HL-60 (cell line): ENCODE results near the gene OR2J2.

Source experiments
- DNase-seq, 2 experiments: peaks; one replicate each; pipeline ENCODE4 v3.0.0-alpha.2; 2010 to 2020; ENCODE audit warnings: low read depth in 1 of 2, low spot score in 1 of 2
- H3K27ac ChIP-seq: fragments of 250-450 bp; sonication (Bioruptor Pico); replicated peaks from 2 replicates; pipeline ENCODE4 v1.5.1; 2020; ENCODE audit warnings: mild to moderate bottlenecking, moderate library complexity
- H3K27me3 ChIP-seq: fragments of 250-450 bp; sonication (Bioruptor Pico); 2 replicates; pipeline ENCODE4 v1.5.1; 2021; ENCODE audit warnings: mild to moderate bottlenecking, moderate library complexity; ENCODE audit not compliant: insufficient read depth, poor library complexity, severe bottlenecking
- H3K4me3 ChIP-seq: replicated peaks from 2 replicates; pipeline ENCODE4 v1.5.1; 2011; ENCODE audit warnings: mild to moderate bottlenecking, control low read depth, low read length; ENCODE audit not compliant: insufficient read depth
- GABPA ChIP-seq: IDR thresholded peaks from 2 replicates; pipeline ENCODE4 v1.6.1; 2012; ENCODE audit warnings: low read depth
- POLR2AphosphoS5 ChIP-seq: IDR thresholded peaks from 2 replicates; pipeline ENCODE4 v1.6.1; 2012; ENCODE audit warnings: low read depth
- SPI1 ChIP-seq: IDR thresholded peaks from 2 replicates; pipeline ENCODE4 v1.6.1; 2012; ENCODE audit warnings: low read depth, mild to moderate bottlenecking, borderline replicate concordance
- TF ChIP-seq, protein P1 (sequence below): IDR thresholded peaks from 2 replicates; pipeline ENCODE4 v1.6.1; 2012; ENCODE audit warnings: low read depth; ENCODE audit not compliant: insufficient replicate concordance
- TF ChIP-seq, protein P2 (sequence below): IDR thresholded peaks from one replicate; pipeline ENCODE4 v1.5.1; 2011; ENCODE audit warnings: low read length, control low read depth, inconsistent platforms; ENCODE audit not compliant: insufficient read depth

Gene OR2J2

DNA sequence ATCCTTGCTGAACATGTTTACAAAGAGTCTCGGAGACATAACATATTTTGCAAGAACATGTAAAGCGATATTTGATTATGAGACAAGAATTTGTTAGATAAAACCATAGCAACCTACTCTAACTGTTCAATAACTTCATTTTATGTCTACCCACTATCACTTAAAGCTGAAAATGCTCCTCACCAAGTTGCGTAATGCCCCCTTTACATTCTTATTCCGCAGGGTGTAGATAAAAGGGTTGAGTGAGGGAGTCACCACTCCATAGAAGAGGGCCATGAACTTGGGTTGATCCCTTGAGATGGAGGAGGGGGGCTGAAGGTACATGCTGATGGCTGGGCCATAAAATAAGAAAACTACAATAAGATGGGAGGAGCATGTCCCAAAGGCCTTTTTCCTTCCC, 33.0 kb upstream of the OR2J2 start:
- no peak overlapping the region for H3K4me3 ChIP-seq
- H3K27ac ChIP-seq: no peak overlapping the region
- H3K27me3 ChIP-seq: no peaks in the 10 kb centered on the region
- DNase-seq: no peak
- TF ChIP-seq, protein P1, sequence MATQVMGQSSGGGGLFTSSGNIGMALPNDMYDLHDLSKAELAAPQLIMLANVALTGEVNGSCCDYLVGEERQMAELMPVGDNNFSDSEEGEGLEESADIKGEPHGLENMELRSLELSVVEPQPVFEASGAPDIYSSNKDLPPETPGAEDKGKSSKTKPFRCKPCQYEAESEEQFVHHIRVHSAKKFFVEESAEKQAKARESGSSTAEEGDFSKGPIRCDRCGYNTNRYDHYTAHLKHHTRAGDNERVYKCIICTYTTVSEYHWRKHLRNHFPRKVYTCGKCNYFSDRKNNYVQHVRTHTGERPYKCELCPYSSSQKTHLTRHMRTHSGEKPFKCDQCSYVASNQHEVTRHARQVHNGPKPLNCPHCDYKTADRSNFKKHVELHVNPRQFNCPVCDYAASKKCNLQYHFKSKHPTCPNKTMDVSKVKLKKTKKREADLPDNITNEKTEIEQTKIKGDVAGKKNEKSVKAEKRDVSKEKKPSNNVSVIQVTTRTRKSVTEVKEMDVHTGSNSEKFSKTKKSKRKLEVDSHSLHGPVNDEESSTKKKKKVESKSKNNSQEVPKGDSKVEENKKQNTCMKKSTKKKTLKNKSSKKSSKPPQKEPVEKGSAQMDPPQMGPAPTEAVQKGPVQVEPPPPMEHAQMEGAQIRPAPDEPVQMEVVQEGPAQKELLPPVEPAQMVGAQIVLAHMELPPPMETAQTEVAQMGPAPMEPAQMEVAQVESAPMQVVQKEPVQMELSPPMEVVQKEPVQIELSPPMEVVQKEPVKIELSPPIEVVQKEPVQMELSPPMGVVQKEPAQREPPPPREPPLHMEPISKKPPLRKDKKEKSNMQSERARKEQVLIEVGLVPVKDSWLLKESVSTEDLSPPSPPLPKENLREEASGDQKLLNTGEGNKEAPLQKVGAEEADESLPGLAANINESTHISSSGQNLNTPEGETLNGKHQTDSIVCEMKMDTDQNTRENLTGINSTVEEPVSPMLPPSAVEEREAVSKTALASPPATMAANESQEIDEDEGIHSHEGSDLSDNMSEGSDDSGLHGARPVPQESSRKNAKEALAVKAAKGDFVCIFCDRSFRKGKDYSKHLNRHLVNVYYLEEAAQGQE: no peak
- TF ChIP-seq SPI1 (no peak), GABPA (no peak), POLR2AphosphoS5 (no peak)
- TF ChIP-seq, protein P2, sequence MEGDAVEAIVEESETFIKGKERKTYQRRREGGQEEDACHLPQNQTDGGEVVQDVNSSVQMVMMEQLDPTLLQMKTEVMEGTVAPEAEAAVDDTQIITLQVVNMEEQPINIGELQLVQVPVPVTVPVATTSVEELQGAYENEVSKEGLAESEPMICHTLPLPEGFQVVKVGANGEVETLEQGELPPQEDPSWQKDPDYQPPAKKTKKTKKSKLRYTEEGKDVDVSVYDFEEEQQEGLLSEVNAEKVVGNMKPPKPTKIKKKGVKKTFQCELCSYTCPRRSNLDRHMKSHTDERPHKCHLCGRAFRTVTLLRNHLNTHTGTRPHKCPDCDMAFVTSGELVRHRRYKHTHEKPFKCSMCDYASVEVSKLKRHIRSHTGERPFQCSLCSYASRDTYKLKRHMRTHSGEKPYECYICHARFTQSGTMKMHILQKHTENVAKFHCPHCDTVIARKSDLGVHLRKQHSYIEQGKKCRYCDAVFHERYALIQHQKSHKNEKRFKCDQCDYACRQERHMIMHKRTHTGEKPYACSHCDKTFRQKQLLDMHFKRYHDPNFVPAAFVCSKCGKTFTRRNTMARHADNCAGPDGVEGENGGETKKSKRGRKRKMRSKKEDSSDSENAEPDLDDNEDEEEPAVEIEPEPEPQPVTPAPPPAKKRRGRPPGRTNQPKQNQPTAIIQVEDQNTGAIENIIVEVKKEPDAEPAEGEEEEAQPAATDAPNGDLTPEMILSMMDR: no peak

DNA sequence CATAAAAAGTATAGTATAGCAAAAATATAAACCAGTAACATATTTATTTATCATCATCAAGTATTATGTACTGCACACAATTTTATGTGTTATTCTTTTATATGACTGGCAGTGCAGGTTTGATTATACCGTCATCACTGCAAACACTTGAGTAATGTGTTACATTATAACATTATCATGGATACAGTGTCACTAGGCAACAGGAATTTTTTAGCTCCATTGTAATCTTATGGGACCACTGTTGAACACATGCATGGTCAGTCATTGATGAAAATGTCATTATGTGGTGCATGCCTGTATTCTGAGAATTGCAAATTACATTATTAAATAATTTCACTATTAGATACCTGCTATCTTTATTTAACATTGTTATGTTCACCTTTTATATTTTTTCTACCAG, 29.1 kb upstream of the OR2J2 start:
- Histone ChIP-seq H3K27ac (no peak overlapping the region), H3K4me3 (no peak overlapping the region), H3K27me3 (no peaks in the 10 kb centered on the region)
- no peak for DNase-seq
- TF ChIP-seq, protein P2: no peak
- TF ChIP-seq POLR2AphosphoS5 (no peak), GABPA (no peak), SPI1 (no peak)
- TF ChIP-seq, protein P1: no peak

DNA sequence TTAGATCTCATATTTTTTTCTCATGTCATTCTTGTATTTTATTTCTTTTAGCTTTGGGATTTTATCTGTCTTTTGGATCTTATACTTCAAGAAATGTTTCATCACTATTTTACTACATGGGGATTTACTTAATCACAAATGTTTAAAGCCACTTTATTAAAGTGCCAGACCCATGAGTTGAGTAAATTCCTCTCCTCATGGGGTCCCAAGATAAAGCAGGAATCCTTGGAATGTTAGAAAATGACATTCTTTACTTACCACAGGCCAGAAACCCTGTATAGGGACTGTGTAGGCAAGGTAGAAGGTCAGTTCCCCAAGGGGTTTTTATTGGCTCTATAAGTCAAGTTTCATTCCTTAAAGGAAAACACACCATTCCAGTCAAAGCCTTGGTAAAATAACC, 28.4 kb upstream of the OR2J2 start:
- TF ChIP-seq POLR2AphosphoS5: no peak
- TF ChIP-seq, protein P1: no peak
- no peak for TF ChIP-seq SPI1
- TF ChIP-seq, protein P2: no peak
- Histone ChIP-seq H3K27me3 (no peaks in the 10 kb centered on the region), H3K27ac (no peak overlapping the region), H3K4me3 (no peak overlapping the region)
- no peak for DNase-seq
